CMK (cell line): ENCODE measurements around the gene CCDC142.
A peak's percentile ranks its signal among the peaks of the same experiment; 100 is the strongest.
"Not testable (repeated sequence)": the region's sequence is repeated elsewhere in the genome, so short reads cannot be mapped to it uniquely, and the experiment has no call there.

ENCODE experiments used
- DNase-seq: peaks from one replicate; pipeline ENCODE4 v3.0.0-alpha.2; 2010; ENCODE audit warnings: low read depth

CCDC142 gene

DNA sequence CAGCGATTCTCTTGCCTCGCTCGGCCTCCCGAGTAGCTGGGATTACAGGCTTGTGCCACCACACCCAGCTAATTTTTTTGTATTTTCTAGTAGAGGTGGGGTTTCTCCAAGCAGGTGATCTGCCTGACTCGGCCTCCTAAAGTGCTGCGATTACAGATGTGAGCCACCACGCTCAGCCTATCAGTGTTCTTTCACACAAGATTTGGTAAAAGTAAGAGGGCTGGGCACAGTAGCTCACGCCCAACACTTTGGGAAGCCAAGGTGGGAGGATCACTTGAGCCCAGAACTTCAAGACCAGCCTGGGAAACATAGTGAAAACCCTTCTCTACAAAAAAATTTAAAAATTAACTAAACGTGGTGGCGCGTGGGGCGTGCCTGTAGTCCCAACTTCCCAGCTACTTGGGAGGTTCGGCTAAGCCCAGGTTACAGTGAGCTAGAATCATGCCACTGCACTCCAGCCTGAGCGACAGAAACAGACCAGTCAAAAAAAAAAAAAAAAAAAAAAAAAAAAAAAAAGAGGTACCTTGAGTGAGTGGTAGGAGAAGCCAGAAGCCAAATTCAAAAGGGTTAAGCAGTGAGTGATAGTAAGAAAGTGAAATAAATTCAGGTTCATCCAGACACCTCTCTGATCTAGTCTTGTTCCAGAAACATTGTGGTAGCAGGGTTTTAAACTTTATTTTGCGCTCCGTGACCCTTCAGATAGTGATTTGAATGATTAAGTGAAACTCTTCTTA, 11.3 kb downstream of the CCDC142 start:
- DNase-seq = no peak

DNA sequence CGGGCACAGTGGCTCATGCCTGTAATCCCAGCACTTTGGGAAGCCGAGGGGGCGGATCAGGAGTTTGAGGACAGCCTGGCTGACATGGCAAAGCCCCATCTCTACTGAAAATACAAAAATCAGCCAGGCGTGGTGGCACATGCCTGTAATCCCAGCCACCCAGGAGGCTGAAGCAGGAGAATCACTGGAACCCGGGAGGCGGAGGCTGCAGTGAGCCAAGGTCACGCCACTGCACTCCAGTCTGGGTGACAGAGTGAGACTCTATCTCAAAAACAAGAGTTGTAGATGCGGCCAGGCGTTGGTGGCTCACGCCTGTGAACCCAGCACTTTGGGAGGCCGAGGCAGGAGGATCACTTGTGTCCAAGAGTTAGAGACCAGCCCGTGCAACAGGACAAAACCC, 12.1 kb downstream of the CCDC142 start:
- not testable (repeated sequence) for DNase-seq

DNA sequence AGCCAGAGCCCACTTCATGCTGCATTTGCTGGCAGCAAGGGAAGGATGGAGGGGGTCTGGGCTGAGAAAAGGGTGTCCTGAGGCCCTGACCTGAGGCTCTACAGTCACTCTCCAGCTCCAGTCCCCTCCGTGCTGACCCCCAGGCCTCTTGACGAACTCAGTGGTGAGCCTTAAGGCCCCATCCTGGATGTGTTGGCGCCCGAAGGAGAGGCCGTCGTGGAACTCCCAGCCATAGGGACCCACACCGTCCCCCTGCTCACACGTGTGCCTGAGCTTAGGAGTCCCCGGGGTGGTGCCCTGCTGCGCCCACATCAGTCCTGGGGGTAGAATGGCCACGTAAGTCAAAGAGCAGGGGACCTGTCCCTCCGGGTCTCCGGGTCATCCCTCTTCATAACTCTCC, 18.4 kb downstream of the CCDC142 start:
- no peak for DNase-seq

DNA sequence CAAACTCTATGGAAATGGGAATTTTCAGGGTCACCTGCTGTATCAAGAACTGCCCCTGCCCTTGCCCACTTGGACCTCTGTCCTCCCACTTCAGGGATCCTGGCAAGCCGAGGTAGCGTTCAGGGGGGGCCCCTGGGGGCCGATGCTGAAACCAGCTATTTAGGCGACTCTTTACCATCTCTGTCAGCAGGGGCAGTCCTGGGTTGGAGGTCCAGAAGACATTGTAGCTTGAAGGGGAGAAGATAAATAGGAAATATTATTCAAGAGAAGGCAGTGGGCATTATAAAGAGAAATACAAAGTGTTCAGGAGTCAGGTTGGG, 20.1 kb downstream of the CCDC142 start:
- no peak for DNase-seq

DNA sequence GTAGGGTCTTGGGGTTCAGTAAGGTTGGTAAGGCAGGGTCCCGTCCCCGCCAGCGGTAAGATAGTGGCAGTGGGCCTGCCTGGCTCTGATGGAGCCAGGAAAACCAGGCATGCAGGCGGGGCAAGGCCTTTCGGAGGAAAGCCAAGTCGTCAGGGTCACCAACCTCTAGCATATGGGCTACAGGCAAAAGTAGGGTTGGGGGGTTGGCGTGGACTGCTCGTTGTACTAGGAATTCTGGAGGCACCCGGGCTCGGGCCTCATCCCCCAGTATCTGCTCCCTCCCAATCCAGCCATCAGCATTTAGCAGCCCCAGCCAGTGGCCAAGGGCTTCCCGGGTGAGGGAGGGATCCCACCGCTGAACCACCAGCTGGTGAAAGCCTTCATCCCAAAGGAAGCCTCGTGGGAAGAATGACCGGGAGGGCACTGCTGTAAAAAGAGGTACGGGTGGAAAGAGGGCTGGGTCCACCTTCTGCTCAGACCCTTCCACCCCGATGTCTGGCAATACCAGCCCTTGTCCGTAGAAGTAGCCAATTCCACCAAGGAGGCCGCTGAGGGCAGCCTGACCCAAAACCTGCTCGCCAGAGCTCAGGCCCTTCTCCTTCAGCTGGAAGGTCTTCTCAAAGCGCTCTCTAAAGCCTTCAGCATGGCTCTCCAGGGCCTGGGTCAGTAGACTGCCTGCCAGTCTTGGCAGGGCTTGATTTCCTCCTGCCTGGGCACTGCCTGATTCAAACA, 20.6 kb downstream of the CCDC142 start:
- no peak for DNase-seq

DNA sequence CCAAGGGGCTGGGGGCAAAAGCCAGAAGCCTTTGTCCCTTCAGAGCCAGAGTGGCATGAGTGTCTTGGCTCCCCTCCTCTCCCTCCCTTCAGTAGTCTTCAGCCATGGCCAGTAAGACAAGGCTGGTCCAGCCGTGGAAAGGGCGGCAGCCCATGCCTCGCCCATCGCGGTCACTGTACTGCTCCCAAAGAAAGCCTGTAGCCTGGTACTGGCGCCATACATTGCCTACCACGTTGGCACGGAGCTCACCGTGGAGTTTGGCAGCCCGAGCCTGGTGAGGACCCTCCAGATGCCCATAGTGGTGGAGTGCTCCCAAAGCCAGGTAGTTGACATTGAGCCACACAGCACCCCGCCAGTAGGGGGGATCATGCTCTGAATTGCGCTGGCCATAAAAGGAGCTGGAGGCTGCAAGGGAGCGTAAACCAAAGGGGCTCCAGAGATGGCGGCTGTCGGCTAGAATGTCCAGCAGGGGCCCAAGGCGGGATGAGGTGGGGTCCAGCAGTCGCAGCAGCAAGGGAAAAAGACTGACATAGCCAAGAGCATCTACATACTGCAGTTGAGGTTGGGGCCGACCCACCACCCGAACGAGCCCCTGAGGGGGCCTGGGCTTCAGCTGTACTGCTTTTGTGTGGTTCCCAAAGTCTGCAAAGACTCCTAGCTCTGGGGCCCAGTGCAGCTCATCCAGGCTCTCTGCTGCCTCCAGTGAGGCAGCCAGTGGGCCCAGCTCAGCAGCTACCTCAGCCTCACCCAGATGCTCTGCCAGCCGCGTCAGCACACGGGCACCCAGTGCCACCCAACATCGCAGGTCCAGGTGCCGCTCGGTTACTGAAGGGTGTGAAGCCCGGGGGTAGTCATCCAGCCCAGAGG, 21.4 kb downstream of the CCDC142 start:
- no peak for DNase-seq

DNA sequence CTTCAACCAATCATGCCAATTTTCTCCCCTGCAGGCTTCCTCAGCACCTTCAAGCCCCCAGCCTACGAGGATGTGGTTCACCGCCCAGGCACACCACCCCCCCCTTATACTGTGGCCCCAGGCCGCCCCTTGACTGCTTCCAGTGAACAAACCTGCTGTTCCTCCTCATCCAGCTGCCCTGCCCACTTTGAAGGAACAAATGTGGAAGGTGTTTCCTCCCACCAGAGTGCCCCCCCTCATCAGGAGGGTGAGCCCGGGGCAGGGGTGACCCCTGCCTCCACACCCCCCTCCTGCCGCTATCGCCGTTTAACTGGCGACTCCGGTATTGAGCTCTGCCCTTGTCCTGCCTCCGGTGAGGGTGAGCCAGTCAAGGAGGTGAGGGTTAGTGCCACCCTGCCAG, 22.6 kb downstream of the CCDC142 start:
- not testable (repeated sequence) for DNase-seq

DNA sequence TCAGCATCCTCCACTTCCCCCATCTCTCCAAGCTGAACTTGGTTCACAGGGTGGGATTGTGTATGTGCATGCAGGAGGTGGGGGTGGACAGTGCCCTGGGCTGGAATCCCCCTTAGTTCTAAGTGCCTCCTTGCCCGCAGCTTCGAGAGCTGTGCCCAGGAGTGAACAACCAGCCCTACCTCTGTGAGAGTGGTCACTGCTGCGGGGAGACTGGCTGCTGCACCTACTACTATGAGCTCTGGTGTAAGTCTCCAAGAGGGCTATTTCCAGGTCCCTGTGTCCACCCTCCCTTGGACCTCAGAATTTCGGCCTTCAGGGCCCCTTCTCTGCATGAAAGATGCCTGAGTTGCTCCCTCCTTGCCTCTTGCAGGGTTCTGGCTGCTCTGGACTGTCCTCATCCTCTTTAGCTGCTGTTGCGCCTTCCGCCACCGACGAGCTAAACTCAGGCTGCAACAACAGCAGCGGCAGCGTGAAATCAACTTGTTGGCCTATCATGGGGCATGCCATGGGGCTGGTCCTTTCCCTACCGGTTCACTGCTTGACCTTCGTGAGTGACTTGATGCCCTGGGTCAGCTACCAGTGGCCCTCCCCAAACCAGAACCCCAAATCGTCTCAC, 23.2 kb downstream of the CCDC142 start:
- DNase-seq = not testable (repeated sequence)

DNA sequence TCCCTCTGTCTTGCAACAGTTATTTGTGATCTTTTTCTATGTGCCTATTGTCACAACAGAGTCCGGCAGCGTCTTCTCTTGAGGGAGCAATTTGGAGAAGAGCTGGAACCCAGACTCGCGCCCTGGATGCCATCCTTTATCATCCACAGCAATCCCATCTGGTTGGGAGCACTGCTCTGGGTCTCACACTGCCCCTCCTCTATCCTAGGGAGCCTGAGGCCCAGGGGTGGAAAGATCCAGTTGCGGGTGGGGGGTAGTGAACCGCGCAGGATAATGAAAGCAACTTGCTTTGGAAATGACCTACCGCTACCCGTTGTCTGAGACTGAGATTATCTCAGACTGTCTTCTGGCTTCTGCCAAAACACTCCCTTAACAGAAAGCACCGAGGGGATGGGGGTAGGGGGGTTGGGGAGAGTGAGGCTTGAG, 23.8 kb downstream of the CCDC142 start:
- no peak for DNase-seq

DNA sequence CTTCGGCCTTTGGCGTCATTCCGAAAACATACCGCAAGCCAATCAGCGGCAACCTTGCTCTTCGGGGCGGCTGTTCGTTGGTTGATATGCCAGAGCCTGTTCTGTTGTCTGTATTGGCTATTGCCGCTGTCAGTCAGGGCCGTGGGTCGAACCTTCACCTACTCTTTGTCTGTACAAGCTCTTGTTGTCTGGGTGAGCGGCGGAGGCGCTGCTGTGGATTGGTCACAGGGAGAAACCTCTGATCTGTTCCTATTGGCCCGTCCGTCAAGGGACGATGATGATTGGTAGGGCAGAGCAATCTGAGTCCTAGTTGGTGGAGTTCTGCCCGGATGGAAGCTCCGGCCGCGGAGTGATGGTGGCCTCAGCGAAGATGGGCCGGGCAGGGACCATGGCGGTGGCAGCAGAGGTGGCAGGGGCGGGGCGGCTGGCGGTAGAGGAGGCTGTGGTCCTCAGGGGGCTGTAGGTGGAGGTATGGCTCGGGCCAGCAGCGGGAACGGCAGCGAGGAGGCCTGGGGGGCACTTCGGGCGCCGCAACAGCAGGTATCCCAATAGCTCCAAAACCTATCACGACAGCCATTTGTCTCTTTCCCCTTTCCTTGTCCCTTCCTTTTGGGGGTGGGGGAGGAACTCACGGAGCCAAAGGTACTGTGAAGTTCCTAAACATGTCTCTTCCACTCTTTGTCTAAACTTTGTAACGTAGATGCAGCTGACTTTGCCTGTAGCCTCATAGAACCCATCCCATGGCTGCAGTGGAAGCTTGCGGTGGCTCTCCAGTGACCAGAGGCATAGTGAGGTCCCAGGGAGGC, 24.5 kb downstream of the CCDC142 start, which contains the start of gene WBP1:
Gene WBP1, plus strand, starts transcription at position 307 of the 806 bp plus-strand sequence. Its CDS starts 165 bp downstream, at position 472.
- DNase-seq = peak; percentile 99

DNA sequence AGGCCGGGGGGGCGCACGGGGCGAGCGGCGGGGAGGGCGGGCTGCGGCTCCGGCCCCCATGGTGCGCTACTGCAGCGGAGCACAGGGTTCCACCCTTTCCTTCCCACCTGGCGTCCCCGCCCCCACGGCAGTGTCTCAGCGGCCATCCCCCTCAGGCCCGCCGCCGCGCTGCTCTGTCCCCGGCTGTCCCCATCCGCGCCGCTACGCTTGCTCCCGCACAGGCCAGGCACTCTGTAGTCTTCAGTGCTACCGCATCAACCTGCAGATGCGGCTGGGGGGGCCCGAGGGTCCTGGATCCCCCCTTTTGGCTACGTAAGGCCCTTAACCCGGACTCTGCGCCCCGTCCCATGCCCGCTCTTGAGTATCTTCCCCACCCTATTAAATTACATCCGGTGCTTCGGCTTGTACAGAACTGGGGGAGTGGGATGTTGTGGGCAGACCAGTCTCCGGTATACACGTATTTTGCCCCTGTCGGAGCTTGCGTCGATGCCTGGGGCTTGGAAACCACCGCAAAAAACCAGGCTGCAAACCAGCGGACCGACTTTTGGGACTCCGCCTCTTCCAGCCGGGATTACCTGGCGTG, 25.2 kb downstream of the CCDC142 start:
- DNase-seq = no peak

DNA sequence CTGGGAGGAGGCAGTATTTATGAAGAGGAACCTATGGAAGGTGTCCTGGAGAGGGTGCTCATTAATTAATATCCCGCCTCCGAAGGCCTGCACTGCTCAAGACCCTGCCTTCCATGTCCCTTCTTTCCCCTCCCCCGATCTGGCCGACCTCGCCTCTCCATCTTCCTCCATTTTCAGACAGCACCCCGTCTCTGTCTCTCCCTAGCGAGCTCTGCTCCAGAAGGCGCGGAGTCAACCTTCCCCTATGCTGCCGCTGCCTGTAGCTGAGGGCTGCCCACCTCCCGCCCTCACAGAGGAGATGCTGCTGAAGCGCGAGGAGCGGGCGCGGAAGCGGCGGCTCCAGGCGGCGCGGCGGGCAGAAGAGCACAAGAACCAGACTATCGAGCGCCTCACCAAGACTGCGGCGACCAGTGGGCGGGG, 25.7 kb downstream of the CCDC142 start:
- DNase-seq = no peak

DNA sequence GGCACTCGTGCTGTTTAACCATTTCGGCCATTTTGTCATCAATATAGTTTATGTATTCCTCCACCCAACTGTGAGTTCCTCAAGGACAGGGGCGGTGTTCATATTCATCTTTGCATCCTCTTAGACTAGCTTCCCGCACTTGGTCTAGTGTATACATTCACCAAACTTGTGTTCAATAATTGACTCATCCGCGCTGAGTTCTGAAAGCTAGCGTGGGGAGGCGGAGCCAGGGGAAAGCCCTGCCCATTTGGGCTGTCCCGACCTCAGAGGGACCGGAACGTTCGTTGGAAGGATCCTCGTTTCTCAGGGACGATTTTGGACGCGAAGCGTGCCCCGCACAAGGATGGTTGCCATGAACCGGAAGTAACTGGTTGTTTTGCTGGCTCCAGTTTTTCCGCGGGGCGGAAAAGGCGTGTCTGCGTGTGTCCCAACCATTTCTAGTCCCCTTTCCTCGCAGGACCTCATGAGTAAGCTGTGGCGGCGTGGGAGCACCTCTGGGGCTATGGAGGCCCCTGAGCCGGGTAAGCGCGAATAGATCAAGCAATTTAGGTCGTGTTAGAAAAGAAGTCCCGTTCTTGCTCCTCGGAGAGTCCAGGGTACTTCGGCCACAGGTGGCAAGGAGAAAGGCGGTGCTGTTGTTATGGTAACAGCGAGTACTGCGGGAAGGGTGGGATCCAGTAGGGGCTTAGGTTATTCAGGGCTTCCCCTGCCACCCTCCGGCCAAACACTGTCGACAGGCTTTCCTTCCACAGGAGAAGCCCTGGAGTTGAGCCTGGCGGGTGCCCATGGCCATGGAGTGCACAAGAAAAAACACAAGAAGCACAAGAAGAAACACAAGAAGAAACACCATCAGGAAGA, 27.9 kb downstream of the CCDC142 start, which contains the start of gene INO80B:
Gene INO80B, plus strand, starts transcription at position 434 of the 858 bp plus-strand sequence. Its CDS starts 30 bp downstream, at position 464.
- peak; percentile 94 for DNase-seq

DNA sequence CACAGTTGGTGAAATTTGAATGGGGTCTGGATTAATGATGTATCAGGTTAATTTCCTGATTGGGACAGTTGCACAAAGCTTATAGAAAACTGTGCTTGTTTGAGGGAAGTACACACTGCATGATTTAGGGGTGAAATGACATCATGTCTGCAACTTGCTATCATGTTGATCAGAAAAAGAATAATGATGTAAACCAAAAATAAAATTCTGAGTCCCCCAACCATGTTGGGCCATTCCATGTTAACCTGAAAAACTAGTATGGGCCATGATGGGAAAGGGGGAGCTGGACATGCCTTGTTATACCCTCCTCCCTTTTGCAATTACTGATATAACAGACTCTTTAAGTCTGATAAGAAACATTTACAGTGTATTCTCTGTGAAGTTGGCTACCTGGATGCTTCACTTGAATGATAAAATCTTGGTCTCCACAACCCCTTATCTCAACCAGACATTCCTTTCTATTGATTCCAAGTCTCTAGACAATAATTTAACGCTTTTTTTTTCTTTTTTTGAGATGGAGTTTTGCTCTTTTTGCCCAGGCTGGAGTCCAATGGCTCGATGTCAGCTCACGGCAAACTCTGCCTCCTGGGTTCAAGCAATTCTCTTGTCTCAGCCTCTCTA, 32.1 kb downstream of the CCDC142 start:
- no peak for DNase-seq

DNA sequence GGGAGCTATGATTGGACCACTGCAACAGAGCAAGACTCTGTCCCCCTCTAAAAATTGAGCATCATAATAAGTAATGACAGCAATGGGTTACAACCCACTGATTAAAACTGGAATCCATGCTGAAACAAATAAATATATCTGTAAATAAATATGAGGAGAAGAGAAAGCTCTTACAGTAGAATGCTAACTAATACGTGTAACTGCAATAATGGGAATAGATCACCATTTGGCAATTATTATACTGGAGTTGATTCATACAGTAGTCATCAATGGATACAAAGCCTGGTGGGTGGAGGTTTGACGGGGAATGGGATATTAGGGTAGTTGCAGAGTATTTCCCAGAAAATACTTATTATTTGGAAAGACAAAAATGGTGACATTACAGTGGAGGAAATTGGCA, 34.0 kb downstream of the CCDC142 start:
- DNase-seq = no peak

DNA sequence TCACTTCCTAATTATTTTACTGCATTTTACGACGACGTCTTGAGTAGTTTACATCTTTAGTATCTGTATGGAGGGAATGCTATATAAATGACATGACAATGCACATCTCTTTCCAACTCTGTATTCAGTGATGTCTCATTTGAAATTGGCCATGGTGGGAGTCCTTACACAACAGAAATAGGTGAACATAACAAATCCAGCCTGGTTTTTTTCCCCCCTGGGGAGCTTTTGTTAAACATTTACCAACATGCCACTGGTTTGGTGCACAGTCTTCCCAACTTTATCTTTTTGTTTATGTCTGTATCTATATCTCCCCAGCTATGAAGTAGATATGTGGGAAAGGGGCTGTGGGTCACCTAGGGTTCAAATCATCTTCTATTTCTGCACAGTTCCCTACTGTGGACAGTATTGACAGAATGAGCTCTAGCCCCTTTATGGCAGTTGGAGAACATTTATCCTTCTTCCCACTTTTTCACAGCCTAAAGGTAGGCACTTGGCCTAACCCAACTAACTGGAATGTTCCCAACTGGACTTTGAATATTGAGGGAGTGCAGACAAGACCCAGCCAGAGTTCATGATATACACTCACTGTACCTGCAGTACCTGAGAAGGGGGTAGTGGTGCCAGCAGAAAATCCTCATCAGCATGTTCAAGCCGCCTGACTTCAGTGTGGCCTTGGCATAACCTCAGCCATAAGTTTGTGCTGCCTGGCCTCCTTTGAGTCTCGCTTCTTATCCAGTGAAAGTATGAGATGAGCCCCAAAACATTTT, 35.4 kb downstream of the CCDC142 start:
- no peak for DNase-seq

DNA sequence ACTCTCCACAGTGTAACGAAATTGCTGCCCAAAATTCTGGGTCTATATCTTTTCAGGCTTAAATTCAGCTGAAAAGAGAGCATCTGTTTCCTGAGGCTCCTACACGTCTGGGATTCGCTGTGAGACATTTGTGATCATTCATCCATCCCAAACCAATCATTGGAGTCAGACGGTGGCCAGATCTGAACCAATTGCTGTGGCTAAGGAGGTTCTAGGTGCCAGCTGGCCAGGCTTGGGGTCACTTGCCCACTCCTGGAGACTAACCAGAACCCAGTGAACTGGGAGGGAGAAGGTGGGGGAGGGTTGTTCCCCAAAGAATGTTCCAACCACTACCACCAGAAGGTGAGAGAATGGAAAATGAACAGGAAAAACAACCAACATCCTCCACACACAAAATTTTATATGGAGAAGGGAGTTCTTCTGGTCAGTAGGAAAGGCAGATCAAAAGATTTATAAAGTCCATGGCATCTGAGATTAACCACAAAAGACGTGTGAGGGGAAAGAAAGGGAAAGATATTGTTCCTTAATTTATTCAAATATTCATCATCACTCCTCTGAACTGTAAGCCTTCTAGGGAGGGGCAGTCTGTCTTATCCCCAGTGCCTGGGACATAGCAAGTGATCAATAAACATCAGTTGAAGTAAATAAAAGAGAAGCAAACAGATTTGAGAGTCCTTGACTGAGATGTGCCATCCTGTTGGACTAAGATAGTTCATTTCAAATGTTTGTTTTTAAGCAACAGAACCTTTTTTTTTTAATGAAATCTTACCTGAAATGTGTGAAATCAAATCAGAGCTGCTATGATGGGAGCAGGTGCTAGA, 38.1 kb downstream of the CCDC142 start:
- DNase-seq = no peak
